ENCODE measurements around the gene GPRC5C.

The GPRC5C gene

DNA sequence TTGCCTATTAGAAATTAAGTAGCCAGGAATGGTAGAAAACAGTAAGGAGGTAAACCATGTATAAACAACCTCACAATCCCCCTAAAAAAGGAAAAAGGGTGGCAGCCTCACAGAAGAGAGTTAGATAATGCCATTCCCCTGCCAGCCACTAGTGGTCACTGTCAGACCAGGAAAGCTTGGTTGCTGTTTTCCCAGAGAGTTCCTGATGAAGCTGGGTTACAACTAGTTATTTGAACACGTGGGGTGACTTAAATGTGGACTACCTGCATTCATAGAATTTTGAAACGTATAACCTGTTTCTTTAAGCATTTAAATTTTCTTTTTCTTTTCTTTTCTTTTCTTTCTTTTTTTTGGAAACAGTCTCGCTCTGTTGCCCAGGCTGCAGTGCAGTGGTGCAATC is 5.8 kb downstream of the GPRC5C start:
- no peak overlapping the region for H3K4me3 ChIP-seq (ENCODE audit: low read depth, low read length)
- POLR2A ChIA-PET: no interaction called here
- CTCF ChIA-PET: interaction anchor here (1.5 to 2.3 kb wide), 2 partner anchors 10 to 16 kb away, joined by 3 to 5 read pairs; no protein-coding TSS in a partner anchor
- no peak for DNase-seq (ENCODE audit: low read depth, low spot score)
- TF ChIP-seq, protein P1, sequence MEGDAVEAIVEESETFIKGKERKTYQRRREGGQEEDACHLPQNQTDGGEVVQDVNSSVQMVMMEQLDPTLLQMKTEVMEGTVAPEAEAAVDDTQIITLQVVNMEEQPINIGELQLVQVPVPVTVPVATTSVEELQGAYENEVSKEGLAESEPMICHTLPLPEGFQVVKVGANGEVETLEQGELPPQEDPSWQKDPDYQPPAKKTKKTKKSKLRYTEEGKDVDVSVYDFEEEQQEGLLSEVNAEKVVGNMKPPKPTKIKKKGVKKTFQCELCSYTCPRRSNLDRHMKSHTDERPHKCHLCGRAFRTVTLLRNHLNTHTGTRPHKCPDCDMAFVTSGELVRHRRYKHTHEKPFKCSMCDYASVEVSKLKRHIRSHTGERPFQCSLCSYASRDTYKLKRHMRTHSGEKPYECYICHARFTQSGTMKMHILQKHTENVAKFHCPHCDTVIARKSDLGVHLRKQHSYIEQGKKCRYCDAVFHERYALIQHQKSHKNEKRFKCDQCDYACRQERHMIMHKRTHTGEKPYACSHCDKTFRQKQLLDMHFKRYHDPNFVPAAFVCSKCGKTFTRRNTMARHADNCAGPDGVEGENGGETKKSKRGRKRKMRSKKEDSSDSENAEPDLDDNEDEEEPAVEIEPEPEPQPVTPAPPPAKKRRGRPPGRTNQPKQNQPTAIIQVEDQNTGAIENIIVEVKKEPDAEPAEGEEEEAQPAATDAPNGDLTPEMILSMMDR (IDR thresholded peaks at IDR 0.05; ENCODE audit: insufficient read depth, low read length, missing control alignments): peak; percentile 43

DNA sequence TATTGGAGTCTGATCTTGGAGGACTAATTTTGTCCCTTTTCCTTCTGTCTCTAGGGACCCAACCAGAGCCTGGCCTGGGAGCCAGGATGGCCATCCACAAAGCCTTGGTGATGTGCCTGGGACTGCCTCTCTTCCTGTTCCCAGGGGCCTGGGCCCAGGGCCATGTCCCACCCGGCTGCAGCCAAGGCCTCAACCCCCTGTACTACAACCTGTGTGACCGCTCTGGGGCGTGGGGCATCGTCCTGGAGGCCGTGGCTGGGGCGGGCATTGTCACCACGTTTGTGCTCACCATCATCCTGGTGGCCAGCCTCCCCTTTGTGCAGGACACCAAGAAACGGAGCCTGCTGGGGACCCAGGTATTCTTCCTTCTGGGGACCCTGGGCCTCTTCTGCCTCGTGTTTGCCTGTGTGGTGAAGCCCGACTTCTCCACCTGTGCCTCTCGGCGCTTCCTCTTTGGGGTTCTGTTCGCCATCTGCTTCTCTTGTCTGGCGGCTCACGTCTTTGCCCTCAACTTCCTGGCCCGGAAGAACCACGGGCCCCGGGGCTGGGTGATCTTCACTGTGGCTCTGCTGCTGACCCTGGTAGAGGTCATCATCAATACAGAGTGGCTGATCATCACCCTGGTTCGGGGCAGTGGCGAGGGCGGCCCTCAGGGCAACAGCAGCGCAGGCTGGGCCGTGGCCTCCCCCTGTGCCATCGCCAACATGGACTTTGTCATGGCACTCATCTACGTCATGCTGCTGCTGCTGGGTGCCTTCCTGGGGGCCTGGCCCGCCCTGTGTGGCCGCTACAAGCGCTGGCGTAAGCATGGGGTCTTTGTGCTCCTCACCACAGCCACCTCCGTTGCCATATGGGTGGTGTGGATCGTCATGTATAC is 8.0 kb downstream of the GPRC5C start:
- TF ChIP-seq, protein P1 (IDR thresholded peaks at IDR 0.05; ENCODE audit: insufficient read depth, low read length, missing control alignments): no peak
- ChIA-PET POLR2A (no interaction called here), CTCF (interaction anchor here (1.6 kb wide), 1 partner anchor 17 kb away, joined by 4 read pairs; no protein-coding TSS in a partner anchor)
- no peak overlapping the region for H3K4me3 ChIP-seq (ENCODE audit: low read depth, low read length)
- no peak for DNase-seq (ENCODE audit: low read depth, low spot score)

DNA sequence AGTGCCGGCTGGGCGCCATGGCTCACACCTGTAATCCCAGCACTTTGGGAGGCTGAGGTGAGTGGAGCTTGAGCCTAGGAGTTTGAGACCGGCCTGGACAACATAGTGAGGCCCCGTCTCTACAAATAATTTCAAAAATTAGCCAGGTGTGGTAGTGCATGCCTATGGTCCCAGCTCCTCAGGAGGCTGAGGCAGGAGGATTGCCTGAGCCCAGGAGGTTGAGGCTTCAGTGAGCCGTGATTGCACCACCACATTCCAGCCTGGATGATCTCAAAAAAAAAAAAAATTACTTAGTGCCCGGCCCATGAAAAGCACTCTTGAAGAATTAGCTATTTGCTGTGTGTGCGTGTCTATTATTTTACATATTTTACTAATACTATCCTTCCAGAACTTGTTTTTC is 9.6 kb downstream of the GPRC5C start:
- H3K4me3 ChIP-seq (ENCODE audit: low read depth, low read length): no peak overlapping the region
- POLR2A ChIA-PET: no interaction called here
- TF ChIP-seq, protein P1 (IDR thresholded peaks at IDR 0.05; ENCODE audit: insufficient read depth, low read length, missing control alignments): no peak
- DNase-seq (ENCODE audit: low read depth, low spot score): no peak
- CTCF ChIA-PET: interaction anchor here (1.6 kb wide), 1 partner anchor 16 kb away, joined by 4 read pairs; no protein-coding TSS in a partner anchor

DNA sequence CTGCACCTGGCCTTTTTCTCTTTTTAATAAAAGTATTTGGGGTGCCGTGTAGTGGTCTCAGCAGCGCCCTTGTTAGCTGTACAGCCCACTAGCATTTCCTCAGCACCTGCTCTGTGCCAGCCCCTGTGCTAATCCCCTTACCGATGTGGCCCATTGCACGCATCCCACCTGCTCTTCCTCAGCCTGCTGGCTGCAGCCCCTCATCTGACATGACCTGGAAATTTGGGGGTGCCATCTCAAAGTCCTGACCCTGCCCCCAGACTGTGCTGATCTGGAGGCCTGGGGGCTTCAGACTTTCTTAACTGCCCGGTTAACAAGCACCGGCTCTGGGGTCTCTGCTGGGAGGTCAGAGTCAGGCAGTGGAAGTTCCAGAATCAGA is 10.4 kb downstream of the GPRC5C start:
- H3K4me3 ChIP-seq (ENCODE audit: low read depth, low read length): no peak overlapping the region
- TF ChIP-seq, protein P1 (IDR thresholded peaks at IDR 0.05; ENCODE audit: insufficient read depth, low read length, missing control alignments): no peak
- ChIA-PET POLR2A (no interaction called here), CTCF (no interaction called here)
- DNase-seq (ENCODE audit: low read depth, low spot score): no peak

DNA sequence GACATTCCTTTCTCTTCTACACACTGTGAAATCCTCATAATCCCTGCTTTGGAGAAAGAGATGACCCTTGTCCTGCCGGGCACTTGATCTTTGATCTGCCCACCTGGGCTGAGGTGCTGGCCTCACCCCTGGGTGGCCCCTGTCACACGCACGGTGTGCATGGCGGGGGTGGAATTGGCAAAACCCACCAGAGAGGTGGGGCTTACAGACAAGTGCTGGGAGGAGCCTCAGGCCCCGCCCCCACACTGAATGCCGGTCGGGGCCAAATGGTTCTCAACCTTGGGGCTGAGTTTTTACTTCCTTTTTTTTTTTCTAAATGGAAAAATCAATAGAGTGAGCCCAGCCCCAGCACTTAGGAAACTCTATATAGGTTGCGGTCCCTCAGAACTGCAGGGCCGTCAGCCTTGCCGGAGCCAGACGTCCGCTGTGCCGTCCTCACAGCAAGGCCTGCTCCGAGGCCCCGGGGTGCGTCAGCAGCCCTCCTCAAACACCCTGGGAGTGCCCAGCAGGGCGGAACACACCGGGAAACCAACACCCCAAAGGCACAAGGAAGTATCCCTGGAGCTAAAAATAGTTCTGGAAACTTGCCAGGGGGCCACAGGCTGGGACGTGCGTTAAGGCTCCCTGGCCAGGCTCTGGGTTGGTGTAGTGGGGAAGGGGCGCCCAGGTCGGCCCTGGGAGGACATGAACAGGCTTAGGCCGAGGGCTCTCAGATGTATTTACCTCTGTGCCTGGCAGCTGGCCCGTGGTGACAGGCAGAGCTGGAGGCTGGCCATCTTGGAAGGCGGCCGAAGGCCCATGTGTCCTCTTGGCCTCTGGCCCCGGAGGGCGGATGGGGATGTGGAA is 11.0 kb downstream of the GPRC5C start:
- TF ChIP-seq, protein P1 (IDR thresholded peaks at IDR 0.05; ENCODE audit: insufficient read depth, low read length, missing control alignments): no peak
- CTCF ChIA-PET: no interaction called here
- POLR2A ChIA-PET: no interaction called here
- H3K4me3 ChIP-seq (ENCODE audit: low read depth, low read length): no peak overlapping the region
- no peak for DNase-seq (ENCODE audit: low read depth, low spot score)
